ENCODE measurements around the gene PLEKHA5. TPM values are rescaled to one million over a fixed set of nuclear protein-coding genes. Genes with fewer than 3 reads are reported as not detected.

Gene PLEKHA5
- total and polyA plus RNA-seq, 2 experiments from 2014 or later: 82.8 to 112 TPM

- TF ChIP-seq, protein P1, sequence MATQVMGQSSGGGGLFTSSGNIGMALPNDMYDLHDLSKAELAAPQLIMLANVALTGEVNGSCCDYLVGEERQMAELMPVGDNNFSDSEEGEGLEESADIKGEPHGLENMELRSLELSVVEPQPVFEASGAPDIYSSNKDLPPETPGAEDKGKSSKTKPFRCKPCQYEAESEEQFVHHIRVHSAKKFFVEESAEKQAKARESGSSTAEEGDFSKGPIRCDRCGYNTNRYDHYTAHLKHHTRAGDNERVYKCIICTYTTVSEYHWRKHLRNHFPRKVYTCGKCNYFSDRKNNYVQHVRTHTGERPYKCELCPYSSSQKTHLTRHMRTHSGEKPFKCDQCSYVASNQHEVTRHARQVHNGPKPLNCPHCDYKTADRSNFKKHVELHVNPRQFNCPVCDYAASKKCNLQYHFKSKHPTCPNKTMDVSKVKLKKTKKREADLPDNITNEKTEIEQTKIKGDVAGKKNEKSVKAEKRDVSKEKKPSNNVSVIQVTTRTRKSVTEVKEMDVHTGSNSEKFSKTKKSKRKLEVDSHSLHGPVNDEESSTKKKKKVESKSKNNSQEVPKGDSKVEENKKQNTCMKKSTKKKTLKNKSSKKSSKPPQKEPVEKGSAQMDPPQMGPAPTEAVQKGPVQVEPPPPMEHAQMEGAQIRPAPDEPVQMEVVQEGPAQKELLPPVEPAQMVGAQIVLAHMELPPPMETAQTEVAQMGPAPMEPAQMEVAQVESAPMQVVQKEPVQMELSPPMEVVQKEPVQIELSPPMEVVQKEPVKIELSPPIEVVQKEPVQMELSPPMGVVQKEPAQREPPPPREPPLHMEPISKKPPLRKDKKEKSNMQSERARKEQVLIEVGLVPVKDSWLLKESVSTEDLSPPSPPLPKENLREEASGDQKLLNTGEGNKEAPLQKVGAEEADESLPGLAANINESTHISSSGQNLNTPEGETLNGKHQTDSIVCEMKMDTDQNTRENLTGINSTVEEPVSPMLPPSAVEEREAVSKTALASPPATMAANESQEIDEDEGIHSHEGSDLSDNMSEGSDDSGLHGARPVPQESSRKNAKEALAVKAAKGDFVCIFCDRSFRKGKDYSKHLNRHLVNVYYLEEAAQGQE (IDR thresholded peaks at IDR 0.05; ENCODE audit: unreplicated experiment): no peak
- no peak for TF ChIP-seq JUNB (IDR thresholded peaks at IDR 0.05; ENCODE audit: unreplicated experiment)
- TF ChIP-seq ZNF114 (CRISPR knock-in tag; IDR thresholded peaks at IDR 0.05): no peak
- TF ChIP-seq, protein P2, sequence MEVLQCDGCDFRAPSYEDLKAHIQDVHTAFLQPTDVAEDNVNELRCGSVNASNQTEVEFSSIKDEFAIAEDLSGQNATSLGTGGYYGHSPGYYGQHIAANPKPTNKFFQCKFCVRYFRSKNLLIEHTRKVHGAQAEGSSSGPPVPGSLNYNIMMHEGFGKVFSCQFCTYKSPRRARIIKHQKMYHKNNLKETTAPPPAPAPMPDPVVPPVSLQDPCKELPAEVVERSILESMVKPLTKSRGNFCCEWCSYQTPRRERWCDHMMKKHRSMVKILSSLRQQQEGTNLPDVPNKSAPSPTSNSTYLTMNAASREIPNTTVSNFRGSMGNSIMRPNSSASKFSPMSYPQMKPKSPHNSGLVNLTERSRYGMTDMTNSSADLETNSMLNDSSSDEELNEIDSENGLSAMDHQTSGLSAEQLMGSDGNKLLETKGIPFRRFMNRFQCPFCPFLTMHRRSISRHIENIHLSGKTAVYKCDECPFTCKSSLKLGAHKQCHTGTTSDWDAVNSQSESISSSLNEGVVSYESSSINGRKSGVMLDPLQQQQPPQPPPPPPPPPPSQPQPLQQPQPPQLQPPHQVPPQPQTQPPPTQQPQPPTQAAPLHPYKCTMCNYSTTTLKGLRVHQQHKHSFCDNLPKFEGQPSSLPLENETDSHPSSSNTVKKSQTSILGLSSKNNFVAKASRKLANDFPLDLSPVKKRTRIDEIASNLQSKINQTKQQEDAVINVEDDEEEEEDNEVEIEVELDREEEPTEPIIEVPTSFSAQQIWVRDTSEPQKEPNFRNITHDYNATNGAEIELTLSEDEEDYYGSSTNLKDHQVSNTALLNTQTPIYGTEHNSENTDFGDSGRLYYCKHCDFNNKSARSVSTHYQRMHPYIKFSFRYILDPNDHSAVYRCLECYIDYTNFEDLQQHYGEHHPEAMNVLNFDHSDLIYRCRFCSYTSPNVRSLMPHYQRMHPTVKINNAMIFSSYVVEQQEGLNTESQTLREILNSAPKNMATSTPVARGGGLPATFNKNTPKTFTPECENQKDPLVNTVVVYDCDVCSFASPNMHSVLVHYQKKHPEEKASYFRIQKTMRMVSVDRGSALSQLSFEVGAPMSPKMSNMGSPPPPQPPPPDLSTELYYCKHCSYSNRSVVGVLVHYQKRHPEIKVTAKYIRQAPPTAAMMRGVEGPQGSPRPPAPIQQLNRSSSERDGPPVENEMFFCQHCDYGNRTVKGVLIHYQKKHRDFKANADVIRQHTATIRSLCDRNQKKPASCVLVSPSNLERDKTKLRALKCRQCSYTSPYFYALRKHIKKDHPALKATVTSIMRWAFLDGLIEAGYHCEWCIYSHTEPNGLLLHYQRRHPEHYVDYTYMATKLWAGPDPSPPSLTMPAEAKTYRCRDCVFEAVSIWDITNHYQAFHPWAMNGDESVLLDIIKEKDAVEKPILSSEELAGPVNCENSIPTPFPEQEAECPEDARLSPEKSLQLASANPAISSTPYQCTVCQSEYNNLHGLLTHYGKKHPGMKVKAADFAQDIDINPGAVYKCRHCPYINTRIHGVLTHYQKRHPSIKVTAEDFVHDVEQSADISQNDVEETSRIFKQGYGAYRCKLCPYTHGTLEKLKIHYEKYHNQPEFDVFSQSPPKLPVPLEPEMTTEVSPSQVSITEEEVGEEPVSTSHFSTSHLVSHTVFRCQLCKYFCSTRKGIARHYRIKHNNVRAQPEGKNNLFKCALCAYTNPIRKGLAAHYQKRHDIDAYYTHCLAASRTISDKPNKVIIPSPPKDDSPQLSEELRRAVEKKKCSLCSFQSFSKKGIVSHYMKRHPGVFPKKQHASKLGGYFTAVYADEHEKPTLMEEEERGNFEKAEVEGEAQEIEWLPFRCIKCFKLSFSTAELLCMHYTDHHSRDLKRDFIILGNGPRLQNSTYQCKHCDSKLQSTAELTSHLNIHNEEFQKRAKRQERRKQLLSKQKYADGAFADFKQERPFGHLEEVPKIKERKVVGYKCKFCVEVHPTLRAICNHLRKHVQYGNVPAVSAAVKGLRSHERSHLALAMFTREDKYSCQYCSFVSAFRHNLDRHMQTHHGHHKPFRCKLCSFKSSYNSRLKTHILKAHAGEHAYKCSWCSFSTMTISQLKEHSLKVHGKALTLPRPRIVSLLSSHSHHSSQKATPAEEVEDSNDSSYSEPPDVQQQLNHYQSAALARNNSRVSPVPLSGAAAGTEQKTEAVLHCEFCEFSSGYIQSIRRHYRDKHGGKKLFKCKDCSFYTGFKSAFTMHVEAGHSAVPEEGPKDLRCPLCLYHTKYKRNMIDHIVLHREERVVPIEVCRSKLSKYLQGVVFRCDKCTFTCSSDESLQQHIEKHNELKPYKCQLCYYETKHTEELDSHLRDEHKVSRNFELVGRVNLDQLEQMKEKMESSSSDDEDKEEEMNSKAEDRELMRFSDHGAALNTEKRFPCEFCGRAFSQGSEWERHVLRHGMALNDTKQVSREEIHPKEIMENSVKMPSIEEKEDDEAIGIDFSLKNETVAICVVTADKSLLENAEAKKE (CRISPR knock-in tag; IDR thresholded peaks at IDR 0.05): no peak
Measured at GRCh38 chr12:19148860-19149259, 19.3 kb downstream of the PLEKHA5 start (continued).

DNA sequence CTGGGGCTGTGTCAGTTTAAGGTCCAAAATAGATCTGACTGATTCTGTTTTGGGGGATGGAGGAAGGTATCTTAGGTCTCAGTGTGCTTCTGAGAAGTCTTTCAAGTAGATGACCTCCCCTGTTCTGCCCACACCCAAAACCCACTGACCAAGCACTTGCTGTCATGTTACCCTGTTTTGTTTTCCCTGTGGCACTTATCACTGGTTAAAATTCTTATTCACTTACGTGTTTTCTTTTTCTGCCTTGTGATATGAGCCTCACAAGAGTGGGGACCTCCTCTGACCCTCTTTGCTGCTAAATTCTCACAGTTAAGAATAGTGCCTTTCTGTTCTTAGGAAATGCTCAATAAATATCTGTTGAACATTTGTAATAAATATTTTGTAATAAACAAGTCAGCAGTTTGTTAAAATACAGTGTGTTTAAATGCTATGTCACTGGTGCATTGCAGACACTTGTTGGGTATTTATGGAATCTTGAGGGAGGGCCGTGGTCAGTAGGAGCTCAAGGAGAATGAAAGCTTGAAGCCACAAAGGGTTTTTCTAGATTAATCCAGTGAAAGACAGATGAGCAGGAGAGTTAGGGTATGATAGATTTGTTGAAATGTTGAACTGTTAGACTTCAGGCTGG is 20.9 kb downstream of the PLEKHA5 start:
- Histone ChIP-seq H2AFZ (no peak overlapping the region), H3K36me3 (ENCODE audit: insufficient read depth) (0 out of 2 replicates have a peak, but pooled peaks cover 3% of the 10 kb centered on the region), H3K4me2 (no peak overlapping the region), H3K27ac (ENCODE audit: low read depth) (peak overlapping the region; percentile 55; the same call in 1 of the 2 replicates), H3K27me3 (ENCODE audit: insufficient read depth) (no peaks in the 10 kb centered on the region), H3K79me2 (replicated peaks; ENCODE audit: insufficient read depth) (peaks cover 100% of the 10 kb centered on the region), H4K20me1 (replicated peaks; ENCODE audit: insufficient read depth) (peaks cover 28% of the 10 kb centered on the region; the same call in 1 of the 2 replicates), H3K4me1 (ENCODE audit: insufficient read depth) (peaks cover 32% of the 10 kb centered on the region), H3K4me3 (no peak overlapping the region), H3F3A (replicated peaks; ENCODE audit: low read depth) (no peaks in the 10 kb centered on the region), H3K9me2 (ENCODE audit: insufficient read depth) (no peaks in the 10 kb centered on the region)
- peaks cover 29% of the 10 kb centered on the region for H3K4me1 Mint-ChIP-seq
- no peaks in the 10 kb centered on the region for H3K9me3 Mint-ChIP-seq
- ATAC-seq: no peak
- H3K4me3 Mint-ChIP-seq: no peak overlapping the region
- no peak for DNase-seq (ENCODE audit: low spot score)
- H3K36me3 Mint-ChIP-seq (ENCODE audit: low read depth): peaks cover 40% of the 10 kb centered on the region
- no peaks in the 10 kb centered on the region for H3K27me3 Mint-ChIP-seq (ENCODE audit: insufficient read depth, low read depth, poor library complexity)
- H3K27ac Mint-ChIP-seq: no peak overlapping the region
- TF ChIP-seq, protein P2 (CRISPR knock-in tag; IDR thresholded peaks at IDR 0.05): no peak
- TF ChIP-seq STAT1 (IDR thresholded peaks at IDR 0.05; ENCODE audit: unreplicated experiment) (no peak), JUNB (IDR thresholded peaks at IDR 0.05; ENCODE audit: unreplicated experiment) (no peak)

Measured in GM23338 (cell line).